Ovary (tissue), 9 donors: Measurements from ENCODE around the gene PLAU. TPM values are rescaled to one million over a fixed set of nuclear protein-coding genes. Genes with fewer than 3 reads are reported as not detected.

Experiments
- DNase-seq, 5 donors: peaks; one replicate each; pipeline ENCODE4 v3.0.0-alpha.2; 2019 to 2020
- H3K27ac ChIP-seq, 2 donors: fragments of 200-600 bp; one replicate each; pipeline versions ENCODE4 v1.5.1 to v1.8.0; 2019 to 2022
- H3K27me3 ChIP-seq: fragments of 200-600 bp; one replicate; pipeline ENCODE4 v1.8.0; 2022
- H3K36me3 ChIP-seq: fragments of 200-600 bp; sonication (generic); one replicate; pipeline ENCODE4 v1.5.1; 2019
- H3K4me1 ChIP-seq: one replicate; pipeline ENCODE4 v1.8.1; 2013; ENCODE audit warnings: mild to moderate bottlenecking, moderate library complexity; ENCODE audit not compliant: insufficient read depth
- H3K4me3 ChIP-seq: fragments of 200-600 bp; sonication (generic); one replicate; pipeline ENCODE4 v1.5.1; 2017
- H3K9me3 ChIP-seq, 2 donors: fragments of 200-600 bp in 1 of 2; sonication (generic) in 1 of 2; one replicate each; pipeline versions ENCODE4 v1.5.1 to v1.8.1; 2013 to 2019; ENCODE audit warnings: mild to moderate bottlenecking in 1 of 2, moderate library complexity in 1 of 2
- EP300 ChIP-seq: sonication (generic); formaldehyde crosslinking; IDR thresholded peaks from one replicate; pipeline ENCODE4 v1.6.1; 2017; ENCODE audit warnings: antibody characterized with exemption
- POLR2A ChIP-seq: fragments of 450-650 bp; IDR thresholded peaks from one replicate; pipeline ENCODE4 v1.6.1; 2017; ENCODE audit warnings: antibody characterized with exemption, mild to moderate bottlenecking, moderate library complexity
- WGBS, 3 donors: extraction: QIAGEN DNeasy Blood & Tissue Kit in 1 of 3; methylation state at CpG; one replicate each; pipeline versions ENCODE4 v1.1.5 to v1.1.7; 2013 to 2017; 5-methylcytosine and 5-hydroxymethylcytosine counted together
- intact Hi-C, 4 donors: fragments of 100-400 bp; cut with DNase I; formaldehyde crosslinking; loops; one replicate each; pipeline versions ENCODE4 v1.11.0 to v1.15.1; 2022 to 2023
- polyA plus RNA-seq, 2 donors: library from polyadenylated mRNA; stranded (reverse); fragments of 200-250 nt in 1 of 2; fragments of 350-450 nt in 1 of 2; fragmentation: Illumina TruSeq in 1 of 2; extraction: RNeasy Lipid Tissue Mini Kit (QIAGEN cat#74804) in 1 of 2; gene quantifications; one replicate each; pipeline ENCODE4 v1.2.3, GENCODE V29; 2013 to 2014
- total RNA-seq, 7 donors: library from RNA; depleted of rRNA in 2 of 7; stranded (reverse); fragments of >200 nt in 2 of 7; fragmentation: NEBNext Ultra II Directional in 3 of 7; extraction: Animal tissue kit (Norgen Biotek cat#: 25700) in 3 of 7; gene quantifications; one replicate each; pipeline versions ENCODE4 v1.1.0 to v1.2.4, GENCODE V29; 2016 to 2023
- TF ChIP-seq, protein P1 (sequence below), 3 donors: fragments of 450-650 bp in 2 of 3; fragments of 200-600 bp in 1 of 3; IDR thresholded peaks; one replicate each; pipeline versions ENCODE4 v1.5.1 to v1.8.0; 2016 to 2022; ENCODE audit warnings: antibody characterized with exemption in 3 of 3, mild to moderate bottlenecking in 1 of 3
- donor health status: DM: no; HTN: no; CAD: no; lungs with moderate emphysema.
- donor health status: DM: no; HTN: no; CAD: no.
- donor health status: Bipolar disorder and iron deficiency.
- donor health status: DM: yes; HTN: yes; CAD: no.
- donor health status: DM: no; HTN: no; CAD: no.
- donor health status: DM: yes; HTN: yes; CAD: no.

Gene PLAU
- total and polyA plus RNA-seq, 9 donors = 0.24 to 12.6 (median 4.6) TPM

GRCh38 chr10:73954737-73955136 lies 43.8 kb downstream of the PLAU start:
- no peaks in the 10 kb centered on the region for H3K27me3 ChIP-seq
- intact Hi-C loops = no loop called here
- H3K9me3 ChIP-seq = no peaks in the 10 kb centered on the region
- TF ChIP-seq POLR2A (no peak), EP300 (no peak)
- TF ChIP-seq, protein P1, sequence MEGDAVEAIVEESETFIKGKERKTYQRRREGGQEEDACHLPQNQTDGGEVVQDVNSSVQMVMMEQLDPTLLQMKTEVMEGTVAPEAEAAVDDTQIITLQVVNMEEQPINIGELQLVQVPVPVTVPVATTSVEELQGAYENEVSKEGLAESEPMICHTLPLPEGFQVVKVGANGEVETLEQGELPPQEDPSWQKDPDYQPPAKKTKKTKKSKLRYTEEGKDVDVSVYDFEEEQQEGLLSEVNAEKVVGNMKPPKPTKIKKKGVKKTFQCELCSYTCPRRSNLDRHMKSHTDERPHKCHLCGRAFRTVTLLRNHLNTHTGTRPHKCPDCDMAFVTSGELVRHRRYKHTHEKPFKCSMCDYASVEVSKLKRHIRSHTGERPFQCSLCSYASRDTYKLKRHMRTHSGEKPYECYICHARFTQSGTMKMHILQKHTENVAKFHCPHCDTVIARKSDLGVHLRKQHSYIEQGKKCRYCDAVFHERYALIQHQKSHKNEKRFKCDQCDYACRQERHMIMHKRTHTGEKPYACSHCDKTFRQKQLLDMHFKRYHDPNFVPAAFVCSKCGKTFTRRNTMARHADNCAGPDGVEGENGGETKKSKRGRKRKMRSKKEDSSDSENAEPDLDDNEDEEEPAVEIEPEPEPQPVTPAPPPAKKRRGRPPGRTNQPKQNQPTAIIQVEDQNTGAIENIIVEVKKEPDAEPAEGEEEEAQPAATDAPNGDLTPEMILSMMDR (IDR thresholded peaks at IDR 0.05) = no peak
- peaks cover 2% of the 10 kb centered on the region for H3K4me1 ChIP-seq
- WGBS, 3 donors = 92 to 98% (median 97%) methylated on average over 2 of the region's 2 CpGs
- no peaks in the 10 kb centered on the region for H3K36me3 ChIP-seq
- H3K27ac ChIP-seq = no peak overlapping the region
- H3K4me3 ChIP-seq = no peak overlapping the region
- no peak for DNase-seq

DNA sequence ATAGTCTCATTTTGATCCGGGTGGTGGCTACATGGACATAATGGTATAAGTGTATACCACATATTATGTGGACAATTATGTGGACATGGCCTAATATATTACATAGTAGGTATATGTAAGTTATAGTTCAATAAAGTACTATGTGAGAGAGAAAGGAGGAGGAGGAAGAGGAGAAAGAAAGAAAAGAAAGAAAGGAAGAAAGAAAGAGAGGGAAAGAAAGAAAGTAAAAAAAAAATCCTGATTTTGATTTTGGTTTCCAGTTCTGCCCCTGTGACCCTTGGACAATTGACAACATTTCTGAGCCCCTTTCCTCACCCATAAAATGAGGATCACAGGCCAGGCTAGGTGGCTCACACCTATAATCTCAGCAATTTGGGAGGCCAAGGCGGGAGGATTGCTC lies 44.8 kb downstream of the PLAU start:
- intact Hi-C loops = no loop called here
- no peak overlapping the region for H3K4me3 ChIP-seq
- no peaks in the 10 kb centered on the region for H3K9me3 ChIP-seq
- WGBS, 3 donors = 92 to 95% (median 94%) methylated on average over 2 of the region's 2 CpGs
- TF ChIP-seq, protein P1 (IDR thresholded peaks at IDR 0.05) = no peak
- no peak for TF ChIP-seq POLR2A
- DNase-seq = no peak
- H3K4me1 ChIP-seq = peaks cover 2% of the 10 kb centered on the region
- no peak overlapping the region for H3K27ac ChIP-seq
- H3K36me3 ChIP-seq = no peaks in the 10 kb centered on the region
- H3K27me3 ChIP-seq = no peaks in the 10 kb centered on the region

DNA sequence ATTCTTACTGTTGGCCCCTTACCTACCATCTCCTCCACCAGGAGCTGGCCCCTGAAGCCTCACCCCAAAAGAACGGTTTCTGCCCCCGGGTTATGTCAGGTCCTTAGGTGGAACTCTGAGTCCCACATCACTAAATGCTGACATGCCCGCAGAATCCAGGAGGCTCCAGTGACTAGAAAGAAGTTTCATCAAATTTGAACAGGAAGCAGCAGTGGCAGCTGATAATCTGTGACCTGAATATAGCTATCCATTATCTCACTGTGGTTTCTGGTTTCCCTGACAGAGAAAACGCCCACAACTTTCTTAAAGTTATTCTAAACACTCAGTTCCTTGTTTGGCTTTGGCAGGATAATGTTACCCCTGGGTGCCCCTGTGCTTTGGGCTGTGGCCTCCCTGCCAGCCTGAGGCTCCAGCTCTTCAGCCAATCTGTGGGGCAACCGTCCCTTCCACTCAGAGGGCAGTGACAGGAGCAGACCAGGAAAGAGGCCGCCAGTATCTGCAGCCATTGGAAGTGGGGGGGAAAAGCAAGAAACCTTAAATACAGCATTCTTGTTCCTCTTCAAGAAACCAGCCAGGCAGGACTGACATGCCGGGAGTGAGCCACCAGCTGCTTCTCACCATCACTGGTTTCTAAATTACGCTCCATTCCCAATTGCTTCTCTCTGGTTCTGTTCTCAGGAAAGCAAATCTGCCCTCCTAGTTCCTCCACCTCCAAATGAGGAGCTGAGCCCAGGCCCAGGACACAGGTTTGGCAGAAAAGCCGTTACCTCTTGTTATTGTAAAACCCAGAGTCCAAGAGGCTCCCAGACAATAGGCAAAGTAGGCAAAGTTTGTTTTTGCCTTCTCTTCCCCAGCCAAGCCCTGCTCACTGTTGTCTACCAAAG lies 45.8 kb downstream of the PLAU start:
- no peak for DNase-seq
- no peak overlapping the region for H3K27ac ChIP-seq
- 48 to 59% (median 55%) methylated on average over 9 of the region's 9 CpGs for WGBS, 3 donors
- no peak overlapping the region for H3K4me3 ChIP-seq
- no peaks in the 10 kb centered on the region for H3K27me3 ChIP-seq
- H3K4me1 ChIP-seq = peaks cover 2% of the 10 kb centered on the region
- TF ChIP-seq POLR2A = no peak
- no peak for TF ChIP-seq EP300
- TF ChIP-seq, protein P1 (IDR thresholded peaks at IDR 0.05) = no peak
- no peaks in the 10 kb centered on the region for H3K36me3 ChIP-seq
- intact Hi-C loops = no loop called here
- no peaks in the 10 kb centered on the region for H3K9me3 ChIP-seq

GRCh38 chr10:73959484-73960243 lies 48.7 kb downstream of the PLAU start:
- Histone ChIP-seq H3K27ac (no peak overlapping the region), H3K4me3 (no peak overlapping the region), H3K4me1 (peaks cover 2% of the 10 kb centered on the region), H3K9me3 (no peaks in the 10 kb centered on the region), H3K27me3 (no peaks in the 10 kb centered on the region), H3K36me3 (no peaks in the 10 kb centered on the region)
- TF ChIP-seq, protein P1 (IDR thresholded peaks at IDR 0.05) = no peak
- TF ChIP-seq EP300 = no peak
- no peak for TF ChIP-seq POLR2A
- WGBS, 3 donors = 78 to 82% (median 82%) methylated on average over 6 of the region's 6 CpGs
- DNase-seq = no peak
- intact Hi-C loops = no loop called here
